GM21737 (cell line): ENCODE data around the gene ARHGDIA.

Source experiments
- ATAC-seq: cut with Tn5 transposase; IDR thresholded peaks from one replicate; pipeline ENCODE4 v1.9.1; 2021; ENCODE audit warnings: mild to moderate bottlenecking, moderate library complexity; ENCODE audit not compliant: unreplicated experiment

Gene ARHGDIA

GRCh38 chr17:81906476-81907218 lies 35.5 kb upstream of the ARHGDIA start:
- no peak for ATAC-seq

GRCh38 chr17:81905993-81906392 lies 34.9 kb upstream of the ARHGDIA start:
- no peak for ATAC-seq

GRCh38 chr17:81905424-81905875 lies 34.3 kb upstream of the ARHGDIA start:
- ATAC-seq = no peak

GRCh38 chr17:81904600-81905423 lies 33.7 kb upstream of the ARHGDIA start:
- ATAC-seq = no peak

DNA sequence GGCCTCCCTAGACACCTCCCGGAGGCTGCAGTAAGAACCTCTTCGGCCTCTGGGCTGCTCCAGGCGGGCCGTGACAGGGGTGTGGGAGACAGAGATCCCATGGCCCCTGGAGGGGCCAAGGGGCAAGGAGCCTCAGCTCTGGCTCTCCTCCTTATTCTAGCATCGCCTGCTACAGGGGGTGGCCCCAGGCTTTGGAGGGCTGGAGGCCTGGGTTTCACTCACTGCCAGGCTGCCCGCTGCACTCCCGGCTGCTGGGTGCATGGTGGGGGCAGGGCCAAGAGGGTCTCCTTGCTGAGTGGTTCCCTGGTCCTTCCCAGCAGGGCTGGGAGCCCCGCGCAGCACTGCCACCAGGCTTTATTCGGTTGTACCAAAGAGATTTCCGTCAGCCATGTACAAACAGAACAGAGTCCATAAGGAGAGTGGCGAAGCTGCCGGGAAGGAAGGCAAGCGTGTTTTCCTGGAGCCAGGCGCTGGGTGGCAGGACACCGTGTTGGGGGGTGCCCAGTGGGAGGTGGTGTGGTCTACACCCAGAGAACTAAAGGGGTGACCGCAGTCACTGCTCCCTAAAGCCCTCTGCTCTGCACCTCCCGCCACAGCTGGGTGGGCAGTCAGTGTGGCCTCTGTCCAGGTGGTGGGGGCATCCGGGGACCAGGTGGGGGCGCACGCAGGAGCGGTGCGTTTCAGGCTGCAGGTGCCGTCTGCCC lies 32.9 kb upstream of the ARHGDIA start:
- ATAC-seq = no peak

DNA sequence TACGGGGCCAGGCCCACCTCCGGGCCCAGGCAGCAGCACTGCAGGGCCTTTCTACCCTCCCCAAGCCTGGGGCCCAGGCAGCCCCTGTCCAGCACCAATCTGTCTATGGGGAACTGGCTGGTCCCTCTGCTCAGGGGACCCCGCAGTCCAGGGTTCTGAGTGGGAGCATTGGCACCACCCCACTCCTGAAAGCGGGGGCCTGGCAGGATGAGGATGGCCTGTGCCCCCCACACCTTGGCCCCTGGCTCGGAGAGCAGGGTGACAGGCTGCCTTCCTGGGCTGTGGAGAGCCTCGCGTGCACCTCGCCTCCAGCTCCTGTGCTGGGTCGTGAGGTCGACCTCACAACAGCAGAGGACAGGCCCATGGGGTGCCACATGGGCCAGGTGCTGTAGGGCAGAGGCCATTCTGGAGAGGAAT lies 32.3 kb upstream of the ARHGDIA start:
- ATAC-seq = no peak

- no peak for ATAC-seq
Measured at GRCh38 chr17:81902653-81903414, 31.7 kb upstream of the ARHGDIA start.

GRCh38 chr17:81902023-81902652 lies 31.0 kb upstream of the ARHGDIA start, which contains the start of gene NPB:
NPB (plus strand) TSS chr17:81902238; CDS start chr17:81902278, 40 bp downstream.
- no peak for ATAC-seq

- ATAC-seq = no peak
Measured at GRCh38 chr17:81901167-81902022, 30.3 kb upstream of the ARHGDIA start.

DNA sequence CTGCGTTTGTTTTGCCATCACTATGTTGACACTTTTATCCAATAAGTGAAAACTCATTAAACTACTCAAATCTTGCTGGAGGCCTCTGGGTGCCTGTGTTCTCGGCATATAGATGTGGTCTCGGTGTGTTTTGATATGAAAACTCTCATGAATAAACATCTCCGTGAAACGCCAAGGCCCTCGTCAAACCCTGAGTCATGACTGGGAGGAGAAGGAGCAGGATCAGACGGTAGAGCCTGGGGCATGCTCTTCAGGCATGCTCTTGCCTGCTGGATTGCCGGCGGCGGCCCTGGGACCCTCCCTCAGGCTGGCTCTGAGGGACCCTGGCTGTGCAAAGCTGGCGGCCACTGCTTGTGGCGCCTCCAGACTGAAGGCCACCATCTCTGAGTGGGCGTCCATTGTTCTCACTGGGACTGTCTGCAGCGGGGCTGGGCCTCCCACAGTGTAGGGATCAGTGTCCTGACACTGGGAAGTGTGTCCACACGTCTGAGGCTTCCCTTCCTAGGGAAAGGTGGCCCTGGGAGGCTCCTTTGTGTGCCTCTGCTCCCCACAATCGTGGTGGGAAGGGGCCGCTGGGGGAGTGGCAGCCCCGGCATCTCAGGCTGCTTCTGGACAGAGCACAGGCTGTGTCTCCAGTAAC lies 29.2 kb upstream of the ARHGDIA start:
- ATAC-seq = no peak

DNA sequence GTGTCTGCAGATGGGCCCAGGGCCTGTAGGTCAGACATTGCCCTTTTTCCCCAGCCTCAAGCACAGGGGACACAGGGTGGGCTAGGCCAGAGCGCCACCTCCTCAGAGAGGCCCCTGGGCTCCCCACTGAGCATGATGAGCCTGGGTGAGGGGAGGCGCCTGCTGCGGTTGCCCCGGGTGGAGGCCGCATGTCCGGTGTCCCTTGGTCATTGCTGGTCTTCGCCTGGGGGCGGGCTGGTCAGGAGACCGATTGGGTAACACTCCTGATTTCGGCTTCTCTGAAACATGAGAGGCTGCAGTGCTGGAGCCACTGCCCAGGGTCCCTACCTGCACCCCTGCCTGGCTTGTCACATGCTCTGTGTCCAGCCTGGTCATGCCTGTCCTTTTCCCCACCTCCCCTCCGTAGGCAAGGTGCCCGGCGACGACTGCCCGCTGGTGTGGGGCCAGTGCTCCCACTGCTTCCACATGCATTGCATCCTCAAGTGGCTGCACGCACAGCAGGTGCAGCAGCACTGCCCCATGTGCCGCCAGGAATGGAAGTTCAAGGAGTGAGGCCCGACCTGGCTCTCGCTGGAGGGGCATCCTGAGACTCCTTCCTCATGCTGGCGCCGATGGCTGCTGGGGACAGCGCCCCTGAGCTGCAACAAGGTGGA lies 28.5 kb upstream of the ARHGDIA start:
- ATAC-seq = no peak

- ATAC-seq = no peak
Measured at GRCh38 chr17:81898885-81899284, 27.7 kb upstream of the ARHGDIA start.

DNA sequence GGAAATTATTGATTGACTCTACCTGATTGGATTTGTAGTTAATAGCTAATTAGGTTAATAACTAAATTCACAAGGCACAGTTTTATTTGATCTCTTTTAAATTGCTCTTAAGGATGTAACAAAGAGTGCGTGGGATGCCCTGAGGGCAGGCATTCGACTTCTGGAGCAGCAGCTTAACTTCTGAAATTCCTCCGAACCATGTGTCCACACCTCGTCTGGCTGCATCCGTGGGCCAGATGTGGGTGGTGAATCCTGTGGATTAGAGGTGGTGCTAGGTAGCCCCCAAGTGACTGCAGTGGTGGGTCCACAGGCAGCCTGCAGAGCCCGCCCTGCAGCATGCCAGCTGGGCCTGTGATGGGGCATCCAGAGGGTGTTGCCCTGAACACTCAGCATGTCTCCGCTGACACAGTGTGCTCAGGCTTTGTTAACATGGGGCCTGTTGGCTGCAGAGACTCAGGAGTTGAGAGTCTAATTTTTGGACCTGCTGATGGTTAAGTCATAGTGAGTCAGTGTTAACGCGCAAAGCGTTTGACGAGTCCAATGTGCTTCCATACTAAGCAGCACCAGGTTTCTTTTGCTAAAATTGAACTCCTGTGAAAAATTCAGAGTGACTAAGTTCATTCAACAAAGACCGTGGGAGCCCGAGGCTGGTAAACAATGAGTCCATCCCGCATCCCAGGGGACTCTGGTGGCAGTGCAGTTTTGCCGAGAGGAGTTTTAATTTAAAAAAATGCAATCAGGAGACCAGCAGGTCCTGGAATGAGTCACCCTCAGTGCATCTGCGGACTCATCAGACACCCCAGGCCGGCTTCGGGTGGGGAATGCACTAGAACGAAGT lies 27.1 kb upstream of the ARHGDIA start:
- no peak for ATAC-seq

GRCh38 chr17:81895400-81895799 lies 24.3 kb upstream of the ARHGDIA start:
- ATAC-seq = no peak

GRCh38 chr17:81891303-81891552 lies 20.1 kb upstream of the ARHGDIA start:
- peak; percentile 22 for ATAC-seq

DNA sequence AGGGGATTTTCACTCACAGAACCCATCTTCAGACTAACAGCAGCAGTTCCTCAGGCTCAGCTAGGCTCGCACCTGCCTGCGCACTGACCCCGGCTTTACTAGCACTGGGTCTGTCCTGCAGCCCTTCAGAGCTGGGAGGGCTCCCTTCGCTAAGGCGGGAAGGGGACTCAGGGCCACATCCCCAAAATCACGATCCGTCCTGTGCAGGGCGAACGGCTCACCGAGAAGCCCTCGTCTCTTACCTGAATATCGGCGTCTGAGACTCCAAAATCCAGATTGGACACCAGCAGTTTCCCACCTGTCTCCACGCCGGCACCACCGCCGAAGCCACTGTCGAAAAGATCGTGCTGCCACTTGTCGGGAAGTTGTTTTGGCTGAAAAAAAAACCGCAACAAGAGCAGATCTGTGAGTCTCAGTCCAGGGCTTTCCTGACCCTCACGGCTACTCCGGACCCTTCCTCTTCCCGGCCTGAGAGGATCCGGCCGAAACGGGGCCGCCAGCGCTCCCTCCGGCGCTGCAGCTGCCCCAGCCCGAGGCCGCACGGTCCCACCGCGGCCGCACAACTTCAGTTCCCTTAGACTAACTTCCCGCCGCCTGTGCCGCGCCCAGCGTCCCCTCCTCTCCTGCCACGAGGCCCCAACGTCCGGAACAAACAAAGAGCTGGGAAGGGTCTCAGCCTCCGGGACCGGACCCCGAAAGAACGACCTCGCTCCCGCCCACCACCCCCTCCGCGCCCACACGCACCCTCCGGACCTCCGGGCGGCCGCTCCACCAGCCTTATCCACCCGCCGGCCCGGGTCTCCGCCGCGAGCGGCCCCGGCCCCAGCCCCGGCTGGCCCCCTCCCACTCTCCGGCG lies 19.5 kb upstream of the ARHGDIA start:
- ATAC-seq = no peak

DNA sequence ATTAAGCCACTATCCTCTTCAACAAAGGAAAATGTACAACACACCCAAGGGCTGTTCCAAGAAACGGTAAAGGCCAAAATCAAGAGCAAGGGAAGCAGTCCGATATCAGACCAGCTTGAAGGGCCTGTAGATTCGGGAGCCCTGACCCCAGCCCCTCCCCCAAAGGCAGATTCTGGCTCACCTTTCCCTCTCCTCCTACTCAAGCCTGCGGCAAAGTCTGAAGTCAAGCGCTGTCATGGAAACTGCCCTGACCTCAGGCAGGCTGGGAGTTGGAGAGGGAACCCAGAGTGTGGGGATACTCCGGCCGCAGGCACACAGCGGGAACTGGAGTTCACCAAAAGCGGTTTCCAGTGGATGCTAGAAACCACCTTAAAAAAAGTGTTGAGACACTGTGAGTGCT lies 18.5 kb upstream of the ARHGDIA start:
- no peak for ATAC-seq
